HS-27A (cell line): Measurements from ENCODE around the gene CEACAM8.
A peak's percentile ranks its signal among the peaks of the same experiment; 100 is the strongest.
"Not testable (repeated sequence)": the region's sequence is repeated elsewhere in the genome, so short reads cannot be mapped to it uniquely, and the experiment has no call there.

ENCODE experiments used
- DNase-seq: peaks from one replicate; pipeline ENCODE4 v3.0.0-alpha.2; 2012; ENCODE audit warnings: low read depth, missing footprints

The CEACAM8 gene

DNA sequence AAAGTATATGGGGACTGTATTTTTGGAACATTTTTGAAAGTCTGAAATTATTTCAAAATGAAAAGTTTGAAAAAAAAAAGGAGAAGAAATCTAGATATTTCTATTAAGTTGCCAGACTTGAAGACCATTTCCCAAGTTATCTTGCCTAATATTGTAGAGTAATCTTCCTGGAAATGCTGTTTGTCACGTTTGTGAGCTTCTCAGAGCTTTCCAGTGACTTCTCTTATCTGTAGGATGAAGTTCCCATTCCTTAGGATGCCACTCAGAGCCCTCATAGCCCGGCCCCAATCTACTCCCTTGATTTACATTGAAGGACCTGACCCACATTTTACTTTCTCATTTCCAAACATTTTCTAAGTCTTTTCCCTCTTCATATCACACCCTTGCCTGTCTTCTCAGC is 23.6 kb downstream of the CEACAM8 start:
- no peak for DNase-seq

DNA sequence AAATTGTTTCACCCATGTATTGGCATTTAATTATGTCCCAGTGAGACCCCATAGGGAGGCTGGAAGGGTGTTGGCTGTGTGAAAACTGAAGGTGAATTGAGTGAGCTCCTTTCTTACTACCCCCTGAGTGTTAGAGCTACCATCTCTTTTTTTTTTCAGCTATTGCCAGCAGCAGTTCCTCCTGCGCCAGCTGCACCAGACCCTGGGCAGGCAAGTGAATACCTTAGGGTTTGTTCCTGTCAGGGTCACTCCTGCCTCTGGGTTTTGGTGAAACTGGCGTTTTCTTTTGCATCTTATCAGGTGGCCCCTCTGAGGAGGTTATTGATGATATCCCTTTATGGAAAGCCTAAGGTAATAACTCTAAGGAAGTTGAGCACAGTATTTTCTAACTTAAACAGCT is 25.5 kb downstream of the CEACAM8 start:
- DNase-seq, result no peak

DNA sequence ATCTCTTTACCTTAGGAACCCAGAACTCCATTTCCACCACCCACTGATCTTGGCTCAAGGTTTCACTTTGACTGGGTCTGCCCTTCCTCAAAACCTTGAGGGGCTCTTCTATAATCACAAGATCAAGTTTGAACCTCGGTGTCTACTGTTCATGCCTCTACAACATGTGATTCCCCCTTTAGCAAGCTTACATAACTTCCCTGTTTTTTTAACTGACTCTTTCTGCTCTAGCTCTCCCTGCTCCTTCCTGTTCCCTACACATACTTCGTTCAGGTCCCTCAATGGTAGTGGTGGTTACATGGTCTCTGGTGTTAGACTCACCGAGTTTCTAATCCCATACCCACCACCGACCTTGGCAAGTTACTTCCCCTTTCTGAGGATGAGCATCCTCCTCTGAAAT is 26.7 kb downstream of the CEACAM8 start:
- DNase-seq, result no peak

DNA sequence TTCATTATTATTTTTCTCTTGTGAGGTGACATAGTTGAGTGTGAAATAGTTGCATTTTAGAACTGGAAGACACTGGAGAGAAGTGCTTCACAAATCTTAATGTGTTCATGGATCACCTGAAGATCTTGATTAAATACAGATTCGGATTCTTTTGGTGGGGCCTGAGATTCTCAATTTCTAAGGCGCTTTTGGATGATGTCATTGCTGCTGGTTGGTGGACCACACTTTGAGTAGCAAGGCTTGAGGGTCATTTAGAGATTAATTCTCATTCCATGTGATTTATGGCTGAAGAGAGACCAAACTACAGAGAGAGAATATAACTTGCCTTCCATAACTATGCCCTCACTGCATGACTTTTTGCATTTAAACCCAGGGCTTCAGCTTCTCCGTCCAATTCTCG is 27.2 kb downstream of the CEACAM8 start:
- DNase-seq, result no peak

DNA sequence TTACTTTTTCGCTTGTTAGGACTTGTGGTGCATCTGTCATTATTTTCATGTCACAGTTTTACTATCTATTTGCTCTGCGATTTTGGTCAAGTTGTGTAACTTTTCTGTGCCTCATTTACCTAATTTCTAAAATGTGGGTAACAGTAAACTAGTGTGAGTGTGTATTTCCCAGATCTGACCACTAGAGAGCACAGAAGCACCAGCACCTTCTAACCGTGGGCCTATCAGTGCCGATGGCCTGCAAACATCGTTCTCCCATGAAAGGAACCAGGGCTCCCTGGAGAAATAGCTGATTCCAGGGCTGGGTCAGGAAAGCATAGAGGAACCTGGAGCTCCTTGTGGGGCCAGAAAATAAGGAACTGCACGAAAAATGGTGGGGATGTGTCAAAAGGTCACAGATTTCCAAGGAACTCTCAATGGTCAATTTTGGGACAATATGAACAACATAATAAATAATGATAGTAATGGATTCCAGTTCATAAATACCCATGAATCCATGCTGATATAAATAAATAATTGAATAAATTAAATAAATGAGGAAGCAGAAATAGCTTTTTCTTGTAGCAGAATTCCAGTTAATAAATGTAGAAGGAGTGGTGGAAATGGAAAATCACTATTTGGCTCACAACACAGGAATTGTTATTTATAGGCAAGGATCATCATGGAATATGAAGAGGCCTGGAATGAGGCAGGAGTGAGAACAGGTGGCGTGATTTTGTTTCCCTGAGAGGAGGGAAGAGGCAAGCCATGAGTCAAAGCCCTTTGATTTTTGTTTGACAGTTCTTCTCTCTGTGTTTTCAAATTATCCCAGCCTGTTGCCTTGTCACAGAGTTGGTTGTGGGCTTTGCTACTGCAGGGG is 31.1 kb downstream of the CEACAM8 start:
- no peak for DNase-seq

DNA sequence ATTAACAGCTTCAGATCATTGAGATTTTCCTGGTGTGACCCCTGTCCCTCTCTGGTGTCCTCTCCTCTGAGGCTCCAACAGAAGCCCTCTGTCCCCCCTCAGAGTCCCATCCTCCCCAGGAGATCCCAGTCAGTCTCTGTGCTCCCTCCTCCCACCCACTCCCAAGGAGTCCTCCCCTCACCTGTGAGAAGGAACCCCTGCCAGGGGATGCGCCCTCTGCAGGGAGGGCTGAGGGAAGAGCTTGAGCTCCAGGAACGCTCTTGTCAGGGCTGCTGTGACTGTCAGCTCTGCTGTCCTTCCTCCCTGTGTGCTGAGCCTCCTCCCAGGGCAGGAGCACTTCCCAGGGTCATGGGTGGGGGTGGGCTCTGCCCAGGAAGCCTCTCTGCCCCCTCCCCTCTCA is 33.2 kb downstream of the CEACAM8 start:
- DNase-seq, result no peak

DNA sequence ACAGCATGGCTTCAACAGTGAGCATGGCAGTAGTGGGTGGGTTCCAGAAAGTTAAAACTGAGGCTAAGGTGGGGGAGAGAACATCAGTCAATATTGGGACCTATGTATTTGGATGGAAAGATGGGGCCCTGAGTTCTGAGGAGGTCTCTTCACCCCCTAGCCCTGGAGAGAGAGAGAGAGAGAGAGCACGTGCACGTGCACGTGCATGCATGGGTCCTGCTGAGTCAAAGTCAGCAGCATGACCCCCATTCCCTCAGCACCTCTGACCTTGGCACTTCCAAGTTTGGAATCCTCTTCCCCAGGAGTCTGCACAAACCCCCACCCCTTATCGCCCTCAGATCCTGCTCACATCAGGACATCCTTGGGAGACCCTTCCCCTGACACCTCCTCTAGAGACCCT is 34.0 kb downstream of the CEACAM8 start:
- DNase-seq, result no peak

DNA sequence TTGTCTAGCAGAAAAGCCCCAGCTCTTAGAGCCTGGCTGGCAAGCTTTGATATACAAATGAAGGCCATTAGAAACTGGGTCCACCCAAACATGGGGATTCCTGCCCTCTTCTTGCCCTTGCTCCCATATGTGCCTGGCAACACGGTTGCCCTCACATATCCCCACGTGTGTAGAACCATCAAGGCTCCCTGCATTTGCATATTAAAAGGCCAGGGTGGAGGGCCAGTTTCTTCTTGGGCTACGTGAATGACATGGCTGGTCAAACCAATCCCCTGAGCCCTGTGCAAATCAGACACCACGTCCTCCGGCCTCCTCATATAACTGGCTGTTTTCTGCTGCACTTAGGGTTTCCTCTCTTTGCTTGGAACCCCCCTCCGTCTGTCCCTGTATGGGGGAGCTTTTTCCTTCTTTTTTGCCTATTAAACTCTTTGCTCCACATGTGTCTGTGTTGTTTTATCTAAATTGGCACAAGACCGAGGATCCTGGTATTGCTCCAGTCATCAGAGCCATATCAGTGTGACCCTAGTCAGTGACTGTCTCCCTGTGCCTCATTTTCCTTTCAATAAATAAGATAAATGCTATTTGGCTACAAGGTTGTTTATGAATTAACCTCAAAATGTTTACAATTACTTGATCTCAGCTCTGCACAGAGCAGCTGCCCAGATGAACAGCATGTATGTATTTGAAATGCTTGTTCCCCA is 36.1 kb downstream of the CEACAM8 start:
- no peak for DNase-seq

DNA sequence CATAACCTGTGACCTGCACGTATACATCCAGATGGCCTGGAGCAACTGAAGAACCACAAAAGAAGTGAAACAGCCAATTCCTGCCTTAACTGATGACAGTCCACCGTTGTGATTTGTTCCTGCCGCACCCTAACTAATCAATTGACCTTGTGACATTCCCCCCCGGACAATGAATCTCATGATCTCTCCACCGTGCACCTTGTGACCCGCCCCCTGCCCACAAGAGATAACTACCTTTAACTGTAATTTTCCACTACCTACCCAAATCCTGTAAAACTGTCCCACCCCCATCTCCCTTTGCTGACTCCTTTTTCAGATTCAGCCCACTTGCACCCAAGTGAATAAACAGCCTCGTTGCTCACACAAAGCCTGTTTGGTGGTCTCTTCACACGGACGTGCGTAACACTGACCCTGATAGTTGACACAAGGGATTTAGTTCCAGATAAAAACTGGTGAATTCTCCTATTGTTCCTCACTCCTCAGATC is 37.3 kb downstream of the CEACAM8 start:
- not testable (repeated sequence) for DNase-seq

DNA sequence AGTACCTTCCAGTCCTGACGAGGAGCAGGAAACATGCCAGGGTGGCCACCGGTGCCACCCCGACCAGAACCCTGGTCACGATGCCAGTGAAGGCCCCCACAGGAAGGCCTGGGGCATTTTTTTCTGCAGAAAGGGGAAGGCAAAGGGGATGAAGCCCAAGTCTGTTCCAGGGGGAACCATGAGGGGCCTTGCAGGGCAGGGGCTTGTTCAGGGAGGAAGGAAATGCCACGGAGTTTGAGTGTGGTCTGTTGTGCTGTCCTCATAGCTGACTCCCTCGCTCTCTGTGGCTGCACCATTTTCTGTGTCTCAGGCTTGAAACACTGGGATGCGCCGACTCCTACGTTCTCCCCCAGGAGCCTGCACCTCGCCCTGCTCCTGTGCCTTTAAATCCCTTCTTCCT is 38.9 kb downstream of the CEACAM8 start:
- no peak for DNase-seq

DNA sequence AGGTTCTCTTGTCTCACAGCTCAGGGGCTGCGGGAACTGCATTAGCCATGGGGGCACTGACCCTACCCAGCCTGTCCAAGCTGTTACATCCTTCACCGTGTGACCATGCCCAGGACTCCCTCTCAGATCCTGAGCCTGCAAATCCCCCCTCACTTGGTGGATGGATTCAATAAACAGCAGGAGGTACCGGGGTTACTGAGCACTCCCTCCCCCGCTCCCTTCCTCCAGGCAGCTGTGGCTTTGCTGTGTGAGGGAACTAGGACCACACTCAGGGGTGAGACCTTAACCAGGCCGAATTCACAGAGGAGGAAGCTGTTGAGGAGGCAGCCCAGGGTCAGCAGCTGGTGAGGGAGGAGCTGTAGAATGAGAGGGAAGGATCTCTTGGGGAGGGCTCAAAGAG is 39.4 kb downstream of the CEACAM8 start:
- DNase-seq, result no peak

DNA sequence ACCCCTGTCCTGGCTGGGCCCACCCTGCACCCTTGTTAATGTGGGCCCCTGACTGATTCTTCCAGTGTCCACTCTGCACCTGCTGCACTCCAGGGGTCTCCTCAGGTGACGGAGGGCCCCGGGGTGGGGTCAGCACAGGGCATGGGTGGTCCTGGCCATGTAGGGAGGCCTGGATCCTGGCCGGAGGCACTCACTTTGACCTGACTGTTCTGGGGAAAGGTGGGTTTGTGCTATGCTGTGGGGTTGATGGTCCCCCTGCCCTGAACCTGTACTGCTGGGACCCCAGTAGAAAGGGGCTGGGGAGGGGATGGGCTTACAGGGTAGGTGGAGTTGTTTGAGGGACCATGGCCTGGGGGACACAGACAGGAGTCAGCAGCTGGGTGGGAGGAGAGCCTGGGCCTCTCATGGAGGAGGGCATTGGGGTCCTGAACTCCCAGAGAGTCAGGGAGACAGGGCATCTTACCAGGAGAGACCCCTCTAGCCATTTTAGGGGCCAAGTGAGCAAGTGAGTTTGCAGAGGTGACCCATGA is 40.6 kb downstream of the CEACAM8 start:
- DNase-seq, result no peak

DNA sequence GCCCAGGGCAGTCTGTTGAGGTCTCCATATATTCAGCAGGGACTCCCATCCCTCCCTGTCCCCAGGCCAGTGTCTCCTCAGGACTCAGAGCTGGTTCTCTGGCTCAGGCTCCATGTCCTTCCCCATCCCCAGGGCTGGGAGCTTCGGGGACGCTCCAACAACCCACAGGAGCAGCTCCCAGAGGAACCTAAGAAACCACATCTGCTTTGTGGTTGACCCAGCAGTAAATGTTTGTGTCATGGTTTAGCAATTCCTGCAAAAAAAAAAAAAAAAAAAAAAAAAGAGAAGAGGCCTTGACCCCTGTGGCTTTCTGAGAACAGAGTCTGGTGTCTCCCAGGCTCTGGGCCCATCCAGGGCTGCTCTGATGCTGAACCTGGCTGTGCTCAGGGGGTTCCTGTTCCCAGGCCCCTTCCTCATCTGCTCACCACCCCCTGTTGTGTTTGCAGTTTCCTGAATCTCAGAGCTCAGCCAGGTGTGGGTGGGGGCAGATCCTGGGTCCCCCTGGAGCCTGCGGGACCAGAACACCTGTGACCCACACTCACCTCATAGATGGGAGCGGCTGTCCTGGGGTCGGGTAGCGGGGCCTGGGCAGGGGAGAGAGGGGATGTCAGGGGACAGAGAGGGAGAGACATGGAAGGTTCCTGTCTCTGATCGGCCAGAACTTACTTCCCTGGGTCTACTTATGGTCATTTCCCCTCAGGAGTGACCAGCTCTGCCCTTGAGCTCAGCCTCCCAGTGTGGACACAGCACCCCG is 41.3 kb downstream of the CEACAM8 start:
- peak; percentile 59 for DNase-seq

DNA sequence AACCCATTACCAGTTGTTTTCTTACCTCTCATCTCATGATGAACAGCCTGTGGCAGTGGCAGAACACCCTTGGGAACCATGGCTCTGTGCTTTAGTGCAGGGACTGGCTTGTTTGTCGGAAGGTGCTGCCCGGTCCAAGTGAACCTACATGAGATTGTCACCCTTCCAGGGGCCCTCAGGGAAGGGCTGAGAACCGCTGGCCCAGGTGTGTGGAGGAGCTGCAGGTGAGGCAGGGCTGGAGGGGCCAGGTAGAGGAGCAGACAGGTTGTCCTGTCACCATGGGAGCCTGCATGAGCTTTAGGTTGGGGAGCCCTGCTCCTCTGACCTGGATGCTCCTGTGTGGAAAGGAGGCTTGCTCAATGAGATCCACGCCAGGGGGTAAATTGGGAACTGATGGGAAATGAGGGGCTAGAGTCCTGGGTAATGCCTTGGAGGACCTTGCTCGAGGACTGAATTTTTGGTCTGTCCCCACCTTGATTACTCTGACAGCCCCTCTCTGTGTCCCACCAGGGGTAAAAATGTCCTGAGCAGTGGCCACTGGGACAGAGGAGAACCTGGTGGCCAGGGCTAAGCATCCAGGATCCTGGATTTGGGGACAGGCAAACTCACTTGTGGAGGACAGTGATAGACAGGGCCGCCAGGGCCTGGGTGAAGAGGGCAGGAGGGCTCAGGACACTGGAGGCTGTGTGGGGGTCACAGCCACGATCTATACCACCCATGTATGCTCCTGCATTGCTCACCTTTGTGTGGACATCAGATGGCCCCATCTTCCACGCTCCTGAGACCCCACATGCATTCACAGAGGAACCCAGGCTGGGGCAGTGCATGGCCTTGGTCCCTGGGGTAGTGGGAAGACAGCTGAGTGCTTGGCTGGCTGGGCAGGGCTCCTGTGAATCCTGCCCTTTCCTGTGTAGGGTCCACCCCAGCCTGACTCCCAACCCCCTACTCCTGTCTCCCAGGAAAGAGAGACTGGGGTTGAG is 42.3 kb downstream of the CEACAM8 start:
- DNase-seq, result no peak

DNA sequence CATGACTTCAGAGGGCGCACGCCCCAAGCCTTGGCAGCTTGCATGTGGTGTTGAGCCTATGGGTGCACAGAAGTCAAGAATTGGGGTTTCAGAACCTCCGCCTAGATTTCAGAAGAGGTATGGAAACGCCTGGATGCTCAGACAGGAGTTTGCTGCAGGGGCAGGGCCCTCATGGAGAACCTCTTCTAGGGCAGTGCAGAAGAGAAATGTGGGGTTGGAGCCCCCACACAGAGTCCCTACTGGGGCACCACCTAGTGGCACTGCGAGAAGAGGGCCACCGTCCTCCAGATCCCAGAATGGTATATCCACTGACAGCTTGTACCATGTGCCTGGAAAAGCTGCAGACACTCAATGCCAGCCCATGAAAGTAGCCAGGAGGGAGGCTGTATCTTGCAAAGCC is 44.2 kb downstream of the CEACAM8 start:
- not testable (repeated sequence) for DNase-seq

DNA sequence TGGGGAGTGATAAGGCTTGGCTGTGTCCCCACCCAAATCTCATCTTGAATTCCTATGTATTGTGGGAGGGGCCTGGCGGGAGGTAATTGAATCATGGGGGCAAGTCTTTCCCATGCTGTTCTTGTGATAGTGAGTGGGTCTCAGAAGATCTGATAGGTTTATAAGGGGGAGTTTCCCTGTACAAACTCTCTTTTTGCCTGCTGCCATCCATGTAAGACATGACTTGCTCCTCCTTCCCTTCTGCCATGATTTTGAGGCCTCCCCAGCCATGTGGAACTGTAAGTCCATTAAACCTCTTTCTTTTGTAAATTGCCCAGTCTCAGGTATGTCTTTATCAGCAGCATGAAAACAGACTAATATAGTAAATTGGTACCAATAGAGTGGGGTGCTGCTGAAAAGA is 45.7 kb downstream of the CEACAM8 start:
- DNase-seq, result not testable (repeated sequence)

DNA sequence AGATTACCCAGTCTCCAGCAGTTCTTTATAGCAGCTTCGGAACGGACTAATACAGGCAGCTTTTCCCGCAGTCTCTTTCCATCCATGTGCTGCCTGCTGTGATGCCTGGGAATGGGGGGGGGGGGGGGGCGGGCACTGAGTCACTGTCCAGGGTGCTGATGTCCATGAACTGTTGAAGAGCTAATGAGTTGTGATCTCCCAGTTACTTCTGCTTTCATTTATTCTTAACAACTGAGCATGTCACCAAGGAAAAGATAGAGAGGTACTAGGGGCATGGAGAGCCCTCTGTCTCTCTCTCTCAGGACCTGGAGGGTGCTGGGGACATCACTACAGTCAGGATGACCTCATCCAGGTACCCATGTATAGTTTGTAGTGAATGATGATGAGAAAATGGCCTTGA is 46.2 kb downstream of the CEACAM8 start:
- no peak for DNase-seq

DNA sequence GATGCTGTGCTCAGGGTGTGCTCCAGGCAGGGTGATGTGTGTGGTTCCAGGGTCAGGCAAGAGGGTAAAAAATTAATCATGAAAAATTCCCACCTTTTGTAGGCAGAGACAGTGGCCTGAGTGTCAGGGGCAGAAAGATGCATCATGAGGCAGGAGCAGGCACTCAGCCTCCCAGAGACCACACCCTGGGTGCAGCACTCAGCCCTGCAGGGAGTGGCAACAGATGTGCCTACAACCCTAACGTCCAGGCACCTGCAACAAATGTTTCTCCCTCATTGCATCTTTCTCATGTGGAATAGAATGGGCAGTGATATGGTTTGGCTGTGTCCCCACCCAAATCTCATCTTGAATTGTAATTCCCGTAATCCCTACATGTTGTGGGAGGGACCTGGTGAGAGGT is 46.8 kb downstream of the CEACAM8 start:
- no peak for DNase-seq

DNA sequence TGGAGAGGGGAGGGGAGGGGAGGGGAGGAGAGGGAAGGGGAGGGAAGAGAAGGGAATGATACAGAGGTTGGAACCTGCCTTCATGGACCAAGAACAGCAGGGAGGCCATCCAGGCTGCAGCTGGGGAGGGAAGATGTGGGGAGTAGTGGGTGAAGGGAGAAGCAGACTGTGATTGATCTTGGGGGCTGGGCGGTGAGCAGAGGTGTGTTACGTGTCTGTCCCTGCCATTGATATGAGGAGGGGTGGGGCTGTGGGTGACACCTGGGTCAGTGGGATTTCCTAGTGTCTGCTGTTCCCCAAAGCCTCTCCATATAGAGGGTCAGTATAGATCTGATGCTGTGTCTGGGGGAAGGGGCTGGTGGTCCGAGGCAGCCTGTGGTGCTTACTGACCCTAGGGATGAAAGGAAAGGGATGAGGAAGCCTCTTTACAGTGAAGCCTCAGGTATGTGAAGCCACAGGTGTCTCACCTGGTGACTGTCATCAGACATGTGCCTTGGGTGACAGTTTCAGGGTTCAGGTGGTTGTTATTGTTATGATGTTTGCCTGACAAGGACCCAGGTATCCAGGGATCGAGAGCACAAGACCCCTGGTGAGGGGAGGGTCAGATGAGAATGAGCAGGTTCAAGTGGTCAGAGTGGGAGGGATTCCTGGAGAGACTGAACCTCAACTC is 47.8 kb downstream of the CEACAM8 start:
- no peak for DNase-seq

DNA sequence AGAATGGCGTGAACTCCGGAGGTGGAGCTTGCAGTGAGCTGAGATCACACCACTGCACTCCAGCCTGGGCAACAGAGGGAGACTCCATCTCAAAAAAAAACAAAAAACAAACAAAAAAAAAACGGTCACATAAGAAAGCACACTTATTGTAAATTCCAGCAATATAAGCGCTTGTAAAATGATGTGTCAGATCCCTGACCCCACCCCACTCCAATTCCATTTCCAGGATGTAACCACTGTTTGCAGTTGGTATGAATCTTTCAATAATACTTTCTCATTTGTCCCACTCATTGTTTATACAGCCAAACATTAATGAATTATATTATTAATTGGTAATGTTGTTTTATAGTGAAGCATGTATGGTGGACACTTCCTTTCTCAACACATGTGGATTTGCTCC is 50.6 kb downstream of the CEACAM8 start:
- no peak for DNase-seq

DNA sequence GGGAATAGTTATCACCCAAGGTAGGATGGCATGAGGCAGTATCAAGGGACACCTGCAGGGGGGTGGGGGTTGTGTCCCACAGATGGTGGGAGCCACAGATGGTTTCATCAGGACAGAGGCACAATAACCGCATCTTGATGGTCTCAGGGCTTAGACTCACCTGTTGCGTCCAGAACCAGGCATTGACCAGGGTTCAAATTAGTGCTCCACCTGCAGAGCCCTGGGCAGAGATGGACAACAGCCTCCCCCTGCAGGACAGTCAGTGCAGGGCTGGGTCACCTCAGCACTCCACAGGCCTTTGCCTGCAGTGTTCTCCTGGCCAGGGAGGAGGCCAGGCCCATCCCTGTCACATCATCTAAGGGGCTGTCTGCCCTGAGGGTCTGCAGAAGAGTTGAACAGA is 51.9 kb downstream of the CEACAM8 start:
- no peak for DNase-seq
